ENCODE measurements around the gene SLC16A1.

DNA sequence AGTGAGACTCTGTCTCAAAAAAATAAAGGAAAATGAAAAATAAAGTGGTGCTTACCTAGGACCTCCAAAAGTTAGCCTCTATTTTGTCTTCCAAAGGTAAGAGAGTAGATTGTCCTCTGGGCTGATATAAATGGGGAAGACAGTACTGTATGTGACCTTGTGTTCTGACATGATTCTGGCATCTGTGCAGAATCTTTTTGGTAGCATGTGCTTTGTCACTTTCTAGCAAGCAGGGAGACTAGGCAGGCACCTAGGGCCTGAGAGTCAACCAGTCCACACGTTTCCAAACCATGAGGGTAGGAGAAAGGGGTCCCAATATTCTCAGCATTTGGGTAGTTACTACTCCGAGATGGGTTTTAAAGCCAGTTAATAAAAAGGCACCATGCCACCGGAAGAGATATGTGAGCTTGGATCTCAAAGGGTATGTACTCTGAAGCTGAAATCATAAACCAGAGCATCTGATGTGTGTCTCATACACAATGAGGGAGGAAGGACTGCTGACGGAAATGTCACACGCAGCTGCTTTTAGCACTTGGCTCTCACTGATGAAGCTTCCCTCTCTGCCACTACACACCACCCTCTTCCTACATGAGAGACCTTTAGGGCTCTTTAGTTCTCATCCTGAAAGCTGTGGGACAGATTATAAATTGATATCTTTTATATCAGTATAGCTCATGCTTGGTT lies 27.0 kb upstream of the SLC16A1 start:
- TF ChIP-seq FOXK2 (IDR thresholded peaks at IDR 0.05) (no peak), PKNOX1 (IDR thresholded peaks at IDR 0.05) (no peak), BHLHE40 (IDR thresholded peaks at IDR 0.05; ENCODE audit: borderline replicate concordance) (no peak), CTBP1 (IDR thresholded peaks at IDR 0.05; ENCODE audit: borderline replicate concordance) (no peak), SP1 (IDR thresholded peaks at IDR 0.05) (no peak), FOXM1 (IDR thresholded peaks at IDR 0.05; ENCODE audit: borderline replicate concordance) (no peak), NFRKB (IDR thresholded peaks at IDR 0.05) (no peak), FOXA1 (IDR thresholded peaks at IDR 0.05) (no peak), TARDBP (IDR thresholded peaks at IDR 0.05) (no peak), HDGF (IDR thresholded peaks at IDR 0.05; ENCODE audit: borderline replicate concordance) (no peak), SUZ12 (IDR thresholded peaks at IDR 0.05) (no peak), ARNT (IDR thresholded peaks at IDR 0.05) (no peak), L3MBTL2 (conservative IDR thresholded peaks at IDR 0.05) (no peak)

Measured in HEK293T (cell line).